ENCODE data around the gene ADCY9.

ADCY9 gene

GRCh38 chr16:4011940-4012629 lies 104.2 kb downstream of the ADCY9 start:
- ChIA-PET CTCF (interaction anchor here (0.6 kb wide), 1 partner anchor 101 kb away, joined by 3 read pairs; no protein-coding TSS in a partner anchor), POLR2A (ENCODE audit: low non-redundant PET) (no interaction called here)
- TF ChIP-seq CTCF (conservative IDR thresholded peaks at IDR 0.05; ENCODE audit: low read depth), result no peak
- DNase-seq (ENCODE audit: low spot score), result no peak
- no peak overlapping the region for H3K27ac ChIP-seq

GRCh38 chr16:4011225-4011939 lies 104.9 kb downstream of the ADCY9 start:
- H3K27ac ChIP-seq, result peak overlapping the region; percentile 21; the same call in 1 of the 2 replicates
- ChIA-PET CTCF (interaction anchor here (0.6 kb wide), 1 partner anchor 102 kb away, joined by 3 read pairs; no protein-coding TSS in a partner anchor), POLR2A (ENCODE audit: low non-redundant PET) (no interaction called here)
- no peak for DNase-seq (ENCODE audit: low spot score)
- TF ChIP-seq CTCF (conservative IDR thresholded peaks at IDR 0.05; ENCODE audit: low read depth), result no peak

- DNase-seq (ENCODE audit: low spot score), result no peak
- ChIA-PET POLR2A (ENCODE audit: low non-redundant PET) (no interaction called here), CTCF (no interaction called here)
- peak overlapping the region; percentile 21; the same call in 1 of the 2 replicates for H3K27ac ChIP-seq
- TF ChIP-seq CTCF (conservative IDR thresholded peaks at IDR 0.05; ENCODE audit: low read depth), result no peak
Observed at GRCh38 chr16:4010225-4011158, 105.8 kb downstream of the ADCY9 start.

- H3K27ac ChIP-seq, result no peak overlapping the region
- no peak for DNase-seq (ENCODE audit: low spot score)
- TF ChIP-seq CTCF (conservative IDR thresholded peaks at IDR 0.05; ENCODE audit: low read depth), result no peak
- ChIA-PET CTCF (no interaction called here), POLR2A (ENCODE audit: low non-redundant PET) (interaction anchor here (0.5 kb wide), 1 partner anchor 8 kb away, joined by 6 read pairs; no protein-coding TSS in a partner anchor)
Observed at GRCh38 chr16:4009177-4009576, 107.1 kb downstream of the ADCY9 start.

GRCh38 chr16:4008116-4008515 lies 108.1 kb downstream of the ADCY9 start:
- H3K27ac ChIP-seq, result no peak overlapping the region
- POLR2A ChIA-PET (ENCODE audit: low non-redundant PET), result no interaction called here
- TF ChIP-seq CTCF (conservative IDR thresholded peaks at IDR 0.05; ENCODE audit: low read depth), result no peak
- CTCF ChIA-PET, result no interaction called here
- DNase-seq (ENCODE audit: low spot score), result no peak
